Measurements from ENCODE around the gene GMPR.

The GMPR gene

DNA sequence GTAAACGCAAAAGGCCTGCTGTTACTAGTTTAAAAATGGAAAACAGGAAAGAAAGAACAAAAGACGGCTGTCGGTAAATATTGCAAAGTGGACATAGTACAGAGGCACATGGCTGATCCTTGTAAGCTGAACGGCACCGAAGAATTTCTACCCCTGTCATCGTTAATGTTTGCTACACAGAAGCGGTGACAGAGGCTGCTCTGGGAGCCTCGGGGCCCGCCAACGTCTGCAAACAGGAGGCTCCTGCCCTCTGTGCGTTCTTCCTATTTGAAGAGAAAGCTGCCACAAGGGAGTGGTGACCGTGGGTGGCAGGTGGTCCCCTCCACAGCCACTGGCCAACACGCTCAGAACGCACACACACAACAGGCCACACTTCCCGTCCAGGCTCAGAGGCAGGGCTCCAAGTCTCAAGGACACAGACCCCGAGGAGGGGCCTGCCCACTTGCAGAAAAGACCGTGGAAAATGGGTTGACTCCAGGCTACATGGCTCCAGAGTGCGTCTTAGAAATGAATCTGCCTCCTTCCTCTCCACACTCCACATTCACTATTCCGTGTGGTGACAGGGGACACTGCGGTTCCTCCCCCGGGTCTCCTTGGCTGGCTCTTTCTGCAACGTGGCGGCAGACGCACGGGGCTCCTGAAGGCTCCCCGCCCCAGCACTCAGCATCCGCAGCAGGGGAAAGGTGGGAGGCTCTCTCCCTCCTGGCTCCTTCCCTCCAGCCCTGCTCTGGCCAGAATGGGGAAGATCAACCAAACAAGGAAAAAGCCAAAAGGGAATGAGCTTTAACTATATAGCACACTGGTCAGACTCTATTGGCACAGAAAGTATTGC, 64.5 kb downstream of the GMPR start:
- no peak for DNase-seq (ENCODE audit: low read depth)

DNA sequence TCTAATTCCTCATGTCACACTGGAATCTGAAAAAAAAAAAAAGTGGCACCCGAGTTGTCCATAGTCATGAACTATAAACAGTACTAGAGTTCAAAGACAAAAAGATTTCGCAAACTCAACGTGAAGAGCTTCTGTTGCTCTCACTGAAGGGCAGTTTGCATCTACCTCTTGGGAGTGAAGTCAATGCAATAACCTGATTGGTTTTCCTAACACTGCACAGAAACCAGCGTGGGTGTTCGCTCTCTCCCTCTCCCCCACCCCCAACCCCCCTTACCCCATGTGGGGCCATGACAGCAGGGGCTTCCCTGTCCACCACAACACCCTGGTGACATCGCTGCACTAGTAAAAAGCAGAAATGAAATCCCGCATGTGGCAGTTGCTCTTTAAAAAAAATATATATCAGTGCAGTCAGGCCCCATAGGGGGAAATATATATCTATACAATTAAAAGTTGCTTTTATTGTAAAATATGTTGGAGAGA, 66.9 kb downstream of the GMPR start:
- DNase-seq (ENCODE audit: low read depth): no peak

DNA sequence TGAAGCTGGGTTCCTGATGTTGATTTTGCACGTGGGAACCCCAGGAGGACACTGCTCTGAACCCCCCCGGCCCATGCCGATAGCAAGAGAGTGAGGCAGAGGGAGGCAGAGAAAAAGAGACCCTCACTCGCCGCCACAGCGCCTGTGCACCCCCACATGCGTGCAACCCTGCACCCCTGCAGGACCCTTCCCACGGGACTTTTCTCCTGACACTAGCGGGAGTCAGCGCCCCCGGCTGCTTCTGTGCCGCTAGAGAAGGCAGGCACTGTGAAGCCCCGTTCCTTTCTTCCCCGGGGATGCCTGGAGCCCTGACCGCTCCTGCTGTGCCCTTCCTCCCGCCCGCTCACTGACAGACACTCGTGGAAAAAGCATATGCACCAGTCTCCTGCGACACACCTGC, 67.4 kb downstream of the GMPR start:
- DNase-seq (ENCODE audit: low read depth): no peak

DNA sequence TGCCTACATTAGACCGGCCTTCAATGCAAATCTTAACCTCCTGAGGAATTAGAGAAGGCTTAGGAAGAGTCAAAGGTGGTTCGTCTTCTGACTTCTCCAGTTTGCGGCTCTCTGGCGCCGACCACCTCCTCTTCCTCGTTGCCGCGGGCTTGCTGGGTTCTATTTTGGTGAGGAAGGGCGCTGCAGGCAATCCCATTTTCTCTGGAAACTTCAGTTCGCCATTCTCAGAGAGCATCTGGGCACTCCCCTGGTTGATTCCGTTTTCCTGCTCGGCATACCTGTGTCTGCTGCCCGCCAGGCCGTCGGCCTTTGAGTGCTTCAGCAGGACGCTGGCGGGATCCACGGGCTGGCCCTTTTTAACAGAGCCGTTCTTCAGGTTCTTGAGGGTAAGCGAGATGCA, 67.9 kb downstream of the GMPR start:
- no peak for DNase-seq (ENCODE audit: low read depth)

DNA sequence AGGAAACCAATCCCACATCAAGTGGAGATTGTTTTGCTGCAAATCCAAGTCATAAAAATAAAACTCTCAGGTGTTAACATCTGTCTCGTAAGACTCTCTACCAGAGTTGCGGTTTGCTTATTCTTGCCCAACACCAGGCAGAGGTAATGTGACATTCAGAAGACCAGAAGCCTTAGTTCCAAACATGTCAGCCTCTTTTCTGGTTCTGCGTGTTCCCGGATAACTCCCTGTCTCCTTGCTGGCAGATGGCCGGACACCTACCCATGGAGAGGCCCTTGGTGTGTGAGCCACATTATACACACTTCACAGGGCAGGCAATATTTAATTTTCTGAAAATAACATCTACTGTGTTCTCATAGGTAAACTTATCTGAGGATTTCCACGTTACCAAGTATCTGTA, 73.4 kb downstream of the GMPR start:
- no peak for DNase-seq (ENCODE audit: low read depth)

DNA sequence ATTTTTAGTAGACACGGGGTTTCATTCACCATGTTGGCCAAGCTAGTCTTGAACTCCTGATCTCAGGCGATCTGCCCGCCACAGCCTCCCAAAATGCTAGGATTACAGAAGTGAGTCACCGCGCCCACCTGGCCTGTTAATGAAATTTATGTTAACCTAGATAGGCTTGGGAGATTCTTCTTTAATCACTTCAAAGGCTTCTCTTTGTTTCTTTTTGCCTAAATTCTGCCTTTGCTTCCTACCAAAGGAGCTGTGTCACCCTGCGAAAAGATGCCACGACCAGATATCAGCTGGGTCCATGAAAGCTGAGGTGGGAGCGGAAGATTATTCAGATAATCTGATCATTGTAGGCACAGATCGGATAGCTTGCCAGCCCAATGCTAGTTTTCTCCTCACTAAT, 75.3 kb downstream of the GMPR start:
- DNase-seq (ENCODE audit: low read depth): no peak

DNA sequence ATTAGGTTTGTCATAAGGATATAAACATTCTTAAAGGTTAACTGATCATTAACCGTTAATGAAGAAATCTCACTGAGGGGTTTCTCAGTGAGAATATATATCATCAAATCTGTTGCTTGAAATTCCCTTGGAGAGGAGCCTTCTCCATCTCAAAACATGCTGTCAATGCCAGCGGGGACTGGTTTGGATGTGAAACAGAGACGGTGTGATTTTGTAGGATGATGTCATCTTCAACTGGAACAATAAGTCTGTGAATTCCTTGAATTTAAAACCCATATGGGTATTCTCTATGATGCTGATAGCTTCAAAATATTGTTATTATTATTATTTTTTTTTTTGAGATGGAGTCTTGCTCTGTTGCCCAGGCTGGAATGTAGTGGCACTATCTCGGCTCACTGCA, 75.9 kb downstream of the GMPR start:
- no peak for DNase-seq (ENCODE audit: low read depth)

DNA sequence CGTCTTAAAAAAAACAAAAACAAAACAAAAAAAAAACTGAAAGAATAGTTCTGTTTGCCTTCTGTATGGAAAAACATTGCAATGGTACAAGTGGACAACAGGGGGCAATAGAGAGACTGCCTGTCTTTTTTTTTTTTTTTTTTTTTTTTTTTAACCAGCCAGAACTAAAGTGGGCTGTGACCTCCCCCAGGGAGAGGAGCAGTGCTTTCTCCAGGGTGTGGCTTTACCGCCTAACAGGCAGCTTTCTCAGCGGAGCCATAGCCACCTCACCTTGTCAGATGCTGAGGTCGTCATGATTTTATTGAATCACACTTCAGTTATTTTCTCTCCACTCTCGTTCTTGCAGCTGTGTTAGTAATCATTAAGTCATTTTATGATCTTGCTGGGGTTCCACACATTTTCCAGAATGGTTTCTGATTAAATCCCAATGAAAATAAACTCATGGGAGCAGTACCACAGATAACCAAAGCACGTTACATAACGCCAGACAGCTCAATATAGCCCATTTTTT, 78.4 kb downstream of the GMPR start:
- no peak for DNase-seq (ENCODE audit: low read depth)

DNA sequence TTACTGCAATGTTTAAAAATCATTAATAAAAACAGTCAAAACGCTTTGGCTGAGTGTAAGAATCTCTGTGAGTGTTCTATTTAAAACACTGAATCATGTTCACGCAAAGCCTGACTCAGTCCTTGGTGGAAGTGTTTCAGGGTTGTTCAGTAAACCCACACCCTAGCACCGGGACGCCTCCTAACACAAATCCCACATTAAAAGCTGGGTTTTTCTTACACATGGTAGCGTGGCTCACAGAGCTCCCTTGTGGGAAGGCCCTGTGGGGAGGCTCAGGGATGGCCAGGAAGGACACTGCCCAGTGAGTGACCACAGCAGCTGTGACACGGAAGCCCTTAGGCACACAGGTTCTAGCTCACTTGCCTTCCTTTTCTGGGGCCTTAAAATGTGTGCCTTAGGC, 80.2 kb downstream of the GMPR start:
- peak; percentile 80 for DNase-seq (ENCODE audit: low read depth)

DNA sequence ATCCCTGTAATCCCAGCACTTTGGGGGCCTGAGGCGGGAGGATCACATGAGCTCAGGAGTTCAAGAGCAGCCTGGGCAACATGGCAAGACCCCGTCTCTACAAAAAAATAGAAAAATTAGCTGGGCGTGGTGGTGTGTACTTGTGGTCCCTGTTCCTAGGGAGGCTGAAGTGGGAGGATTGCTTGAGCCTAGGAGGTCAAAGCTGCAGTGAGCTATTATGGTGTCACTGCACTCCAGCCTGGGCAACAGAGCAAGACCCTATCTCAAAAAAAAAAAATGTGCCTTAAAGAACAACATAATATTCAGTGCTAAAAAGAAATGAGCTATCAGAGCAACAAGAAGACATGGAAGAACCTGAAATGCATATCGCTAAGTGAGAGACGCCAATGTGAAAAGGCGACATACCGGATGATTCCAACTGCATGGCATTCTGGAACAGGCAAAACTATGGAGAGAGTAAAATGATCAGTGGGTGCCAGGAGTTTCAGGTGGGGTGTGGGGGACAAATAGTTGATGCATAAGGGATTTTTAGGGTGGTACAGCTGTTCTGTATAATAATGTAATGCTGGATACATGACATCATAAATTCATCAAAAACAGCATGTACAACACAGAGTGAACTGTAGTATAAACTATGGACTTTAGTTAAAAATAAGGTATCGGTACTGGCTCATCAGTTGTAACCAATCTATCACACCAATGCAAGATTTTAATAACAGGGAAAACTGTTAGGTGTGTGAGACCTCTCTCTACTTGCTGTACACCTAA, 80.8 kb downstream of the GMPR start:
- no peak for DNase-seq (ENCODE audit: low read depth)

DNA sequence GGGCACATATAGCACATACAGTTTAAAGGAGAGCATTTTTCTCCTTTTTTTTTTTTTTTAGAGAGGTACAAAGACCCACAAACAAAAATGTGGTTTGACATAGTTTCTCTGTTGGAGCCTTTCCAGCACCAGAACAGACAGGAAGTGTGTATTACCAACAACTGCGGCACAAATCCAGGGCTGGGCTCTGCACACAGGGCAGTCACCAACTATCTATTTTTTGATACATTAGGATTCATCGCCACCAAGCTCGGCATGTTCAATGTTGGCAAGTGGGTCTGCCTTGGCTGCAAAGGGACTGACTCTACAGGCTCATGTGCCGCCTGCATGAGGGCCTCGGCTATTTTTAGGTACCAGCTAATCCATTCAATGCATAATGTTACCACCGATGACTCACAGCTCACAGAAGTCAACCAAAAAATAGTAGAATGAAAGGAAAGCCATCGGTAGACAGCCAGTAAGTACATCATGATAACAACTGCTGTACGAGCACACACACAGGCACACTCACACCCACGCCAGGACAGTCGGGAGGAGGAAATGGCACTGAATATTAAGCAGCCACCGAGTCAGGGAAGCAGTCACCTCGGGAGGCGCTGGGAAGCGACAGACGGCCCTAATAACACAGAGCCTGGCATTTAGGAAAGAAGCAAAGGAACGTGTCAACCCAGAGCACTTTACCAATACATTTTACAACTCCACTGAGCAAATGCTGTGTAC, 81.6 kb downstream of the GMPR start:
- DNase-seq (ENCODE audit: low read depth): peak; percentile 90

DNA sequence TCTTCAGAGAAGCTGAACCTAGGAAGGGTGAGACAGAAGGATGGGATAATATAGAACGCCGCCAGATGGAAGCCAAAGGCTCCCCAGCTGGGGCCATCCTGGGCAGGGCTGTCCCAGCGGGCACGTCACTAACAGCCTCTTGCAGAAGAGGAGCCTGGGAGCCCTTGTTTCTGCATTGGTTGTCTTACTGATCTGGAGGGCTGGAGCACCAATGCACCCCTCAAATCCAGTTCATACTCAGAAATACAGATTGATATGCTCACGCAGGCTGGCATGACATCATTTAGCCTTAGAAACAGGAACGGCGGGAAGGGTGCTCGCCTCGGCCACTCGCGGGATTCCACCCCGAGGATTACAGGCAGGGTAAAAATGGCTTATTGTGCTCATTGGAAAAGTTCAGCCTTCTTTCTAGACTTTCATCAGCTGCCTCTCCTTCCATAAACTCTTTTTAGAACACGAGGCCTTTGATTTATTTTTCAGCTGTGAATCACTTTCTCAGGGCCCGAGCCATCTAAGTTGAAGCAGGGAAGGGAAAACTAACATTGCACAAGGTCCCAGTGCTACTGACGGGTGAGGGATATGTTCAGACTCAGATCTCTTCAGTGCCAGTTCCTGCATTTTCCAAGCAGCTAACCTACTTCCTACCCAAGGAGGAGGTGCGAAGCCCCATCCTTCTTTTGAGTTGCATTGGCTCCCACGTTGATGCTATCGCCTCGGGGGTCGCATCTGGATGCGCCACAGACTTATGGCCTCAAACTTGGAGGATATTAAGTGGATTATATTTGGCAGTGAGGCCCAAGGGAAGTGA, 82.3 kb downstream of the GMPR start:
- DNase-seq (ENCODE audit: low read depth): peak; percentile 70

DNA sequence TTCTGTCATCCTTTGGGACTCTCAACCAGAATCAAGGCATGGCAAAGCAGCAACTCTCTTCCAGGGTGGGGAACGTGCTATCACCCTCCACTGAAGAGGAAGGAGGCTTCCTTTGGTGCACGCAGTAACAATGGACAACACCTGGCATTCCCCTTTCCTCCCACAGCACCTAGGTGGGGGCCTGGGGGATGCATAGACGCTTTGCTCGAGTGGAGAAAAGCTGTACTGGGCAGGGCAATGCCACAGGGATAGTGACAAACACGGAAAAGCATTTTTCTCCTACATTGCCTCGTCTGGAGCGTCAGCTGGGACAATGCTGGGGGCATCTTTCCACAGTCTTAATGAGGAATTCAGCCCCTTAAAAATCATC, 82.9 kb downstream of the GMPR start:
- no peak for DNase-seq (ENCODE audit: low read depth)

DNA sequence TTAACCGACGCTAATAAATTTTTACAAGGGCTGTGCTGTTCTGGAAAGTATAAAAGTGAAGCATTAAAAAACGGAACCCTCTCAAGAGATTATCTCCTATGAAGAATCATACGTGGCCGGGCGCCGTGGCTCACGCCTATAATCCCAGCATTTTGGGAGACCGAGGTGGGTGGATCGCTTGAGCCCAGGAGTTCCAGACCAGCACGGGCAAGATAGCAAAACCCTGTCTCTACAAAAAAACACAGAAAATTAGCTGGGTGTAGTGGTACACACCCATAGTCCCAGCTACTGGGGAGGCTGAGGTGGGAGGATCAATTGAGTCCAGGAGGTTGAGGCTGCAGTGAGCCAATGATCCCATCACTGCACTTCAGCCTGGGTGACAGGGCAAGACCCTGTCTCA, 83.4 kb downstream of the GMPR start:
- no peak for DNase-seq (ENCODE audit: low read depth)

DNA sequence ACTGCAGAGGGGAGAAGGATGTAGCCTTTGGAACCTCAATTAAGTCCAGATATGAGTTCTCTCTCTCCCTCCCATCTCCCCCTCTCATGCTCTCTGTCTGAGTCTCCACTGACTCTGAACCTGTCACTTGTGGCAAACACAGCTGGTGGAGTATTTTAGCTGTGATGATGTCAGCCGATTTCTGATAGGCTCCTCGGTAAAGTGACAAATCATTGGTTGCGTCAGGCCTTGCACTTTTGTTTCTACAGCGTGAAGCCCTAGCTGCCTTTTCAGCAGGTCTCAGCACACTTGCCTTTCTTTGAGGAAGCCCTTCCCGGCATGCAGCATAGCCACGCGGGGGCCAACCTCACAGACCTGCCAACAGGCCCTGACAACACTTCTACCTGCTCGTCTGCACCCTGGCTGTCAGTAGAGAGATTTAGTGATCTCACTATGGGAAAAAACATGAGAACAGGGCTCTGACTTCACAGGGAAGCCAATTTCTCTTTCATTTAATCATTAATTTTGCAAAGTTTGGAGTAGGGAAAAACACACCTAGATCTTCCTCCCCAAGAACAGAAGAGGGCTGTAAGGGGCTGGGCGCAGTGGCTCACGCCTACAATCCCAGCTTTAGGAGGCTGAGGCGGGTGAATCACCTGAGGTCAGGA, 84.4 kb downstream of the GMPR start:
- DNase-seq (ENCODE audit: low read depth): peak; percentile 70

DNA sequence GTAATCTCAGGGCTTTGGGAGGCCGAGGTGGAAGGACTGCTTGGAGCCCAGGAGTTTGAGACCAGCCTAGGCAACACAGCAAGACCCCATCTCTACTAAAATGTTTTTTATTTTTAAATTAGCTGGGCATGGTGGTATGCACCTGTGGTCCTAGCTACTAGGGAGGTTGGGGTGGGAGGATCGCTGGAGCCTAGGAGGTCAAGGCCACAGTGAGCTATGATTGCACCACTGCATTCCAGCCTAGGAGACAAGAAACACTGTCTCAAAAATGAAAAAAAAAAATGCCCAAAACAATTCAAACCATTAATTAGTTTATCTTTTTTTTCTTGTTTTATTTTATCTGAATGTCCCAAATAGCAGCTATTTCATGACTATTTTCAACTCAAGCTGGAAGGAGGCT, 85.8 kb downstream of the GMPR start:
- no peak for DNase-seq (ENCODE audit: low read depth)

DNA sequence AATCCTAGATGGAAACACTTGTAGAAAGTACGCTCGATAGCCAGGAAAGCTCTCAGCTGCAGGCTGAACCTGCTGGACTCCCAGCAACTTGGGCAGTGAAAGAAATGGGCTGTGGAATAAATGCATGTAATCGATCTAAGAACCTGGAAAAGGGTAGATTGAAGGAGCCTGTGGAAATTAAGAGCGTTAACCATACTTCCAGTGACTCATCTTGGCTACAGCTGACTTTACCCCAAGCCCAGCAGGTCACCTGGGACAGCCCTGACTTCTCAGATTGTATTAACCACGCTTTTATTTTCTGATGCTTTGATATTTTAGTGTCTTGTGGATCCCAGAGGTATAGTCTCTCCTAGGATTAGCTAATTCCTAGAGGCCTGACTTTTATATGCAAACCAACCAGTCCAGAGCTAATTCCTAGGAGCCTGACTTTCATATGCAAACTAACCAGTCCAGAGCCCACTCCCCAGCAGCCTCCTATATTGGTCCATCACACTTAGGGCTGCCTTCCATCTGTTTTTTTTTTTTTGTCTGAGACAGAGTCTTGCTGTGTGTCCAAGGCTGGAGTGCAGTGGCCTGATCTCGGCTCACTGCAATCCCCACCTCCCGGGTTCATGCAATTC, 86.3 kb downstream of the GMPR start:
- DNase-seq (ENCODE audit: low read depth): no peak

DNA sequence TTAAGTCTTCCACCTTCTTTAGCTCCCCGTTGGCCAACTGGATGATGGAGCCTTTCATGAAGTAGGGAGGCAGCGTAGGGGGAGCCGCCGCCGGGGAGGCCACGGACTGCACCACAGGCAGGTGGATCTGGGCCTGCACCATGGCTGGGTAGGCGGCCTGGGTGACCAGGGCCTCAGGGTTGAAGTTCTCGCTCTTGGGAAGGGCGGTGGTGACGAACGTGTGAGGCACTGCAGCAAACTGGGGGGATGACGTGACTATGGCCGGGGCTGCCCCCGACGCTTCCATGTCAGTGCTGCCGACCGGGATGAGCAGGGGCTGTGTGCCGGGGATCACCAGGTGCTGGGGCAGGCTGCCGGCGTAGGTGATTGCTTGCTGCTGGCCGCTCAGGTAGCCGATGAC, 88.1 kb downstream of the GMPR start:
- no peak for DNase-seq (ENCODE audit: low read depth)

DNA sequence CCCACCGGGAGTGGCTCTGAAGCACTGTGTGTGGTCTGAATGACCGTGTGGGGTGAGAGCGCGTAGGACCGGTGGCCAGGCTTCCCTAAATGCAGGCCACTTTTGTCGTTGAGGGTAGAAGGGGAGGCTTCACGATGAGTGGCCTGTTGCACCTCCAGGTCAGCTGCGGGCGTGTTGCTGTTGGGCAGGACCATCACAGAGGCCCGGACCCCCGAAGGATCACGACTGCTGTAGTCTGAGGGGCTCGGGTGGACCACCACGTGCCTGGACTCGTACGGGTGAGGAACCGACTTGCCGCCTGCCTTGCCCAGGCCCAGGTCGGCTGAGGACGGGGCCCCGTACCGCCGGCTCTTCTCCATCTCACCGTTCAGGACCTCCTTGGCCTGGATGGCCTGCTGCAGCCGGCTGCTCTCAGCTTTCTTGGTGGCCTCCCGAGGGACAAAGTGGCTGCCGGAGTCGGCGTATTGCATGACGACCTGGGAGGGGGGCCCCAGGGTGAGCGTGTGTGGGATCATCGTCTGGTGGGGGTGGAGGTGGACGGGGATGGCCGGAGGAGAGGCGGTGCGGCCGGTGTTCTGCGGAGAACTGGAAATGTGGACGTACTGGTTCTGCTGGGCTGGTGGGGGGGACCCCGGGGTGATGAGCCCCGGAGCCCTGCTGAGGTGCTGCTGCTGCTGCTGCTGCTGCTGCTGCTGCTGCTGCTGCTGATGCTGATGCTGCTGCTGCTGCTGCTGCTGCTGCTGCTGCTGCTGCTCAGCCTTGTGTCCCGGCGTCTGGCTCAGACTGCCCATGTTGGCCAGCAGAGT, 88.8 kb downstream of the GMPR start:
- DNase-seq (ENCODE audit: low read depth): no peak

DNA sequence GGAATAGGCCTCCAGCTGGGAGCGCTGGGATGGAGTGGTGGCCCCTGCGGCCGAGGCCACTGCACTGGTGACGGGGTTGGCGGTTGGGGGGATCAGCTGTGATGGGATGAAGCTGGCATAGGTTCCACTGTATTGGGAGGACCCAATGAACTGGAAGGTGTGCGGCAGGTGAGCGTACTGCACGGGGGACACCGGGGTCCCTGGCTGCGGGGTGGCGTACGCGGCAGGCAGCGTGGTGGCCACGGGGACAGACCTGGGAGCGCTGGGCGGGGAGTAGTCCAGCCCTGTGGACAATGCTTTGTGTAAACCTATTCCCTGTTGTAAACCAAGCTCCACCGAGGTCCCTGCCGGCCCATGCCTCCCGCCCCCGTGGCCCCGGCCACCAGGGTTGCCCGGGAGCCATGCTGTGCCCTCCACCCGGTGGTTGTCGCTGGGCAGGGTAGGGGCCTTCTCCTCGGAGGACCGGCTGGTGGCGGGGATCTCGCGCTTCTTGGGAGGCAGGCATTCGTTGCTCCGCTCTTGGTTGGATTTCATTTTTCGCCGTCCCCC, 89.5 kb downstream of the GMPR start:
- DNase-seq (ENCODE audit: low read depth): no peak
